ENCODE results near the gene TMPRSS9. TPM values are rescaled to one million over a fixed set of nuclear protein-coding genes. Genes with fewer than 3 reads are reported as not detected.

Gene TMPRSS9
- total RNA-seq, 2 donors from 2014 or later = 0.25 TPM; not detected in 1

GRCh38 chr19:2341244-2341751, 18.8 kb upstream of the TMPRSS9 start:
- H3K27me3 ChIP-seq = no peaks in the 10 kb centered on the region
- TF ChIP-seq, protein P1, sequence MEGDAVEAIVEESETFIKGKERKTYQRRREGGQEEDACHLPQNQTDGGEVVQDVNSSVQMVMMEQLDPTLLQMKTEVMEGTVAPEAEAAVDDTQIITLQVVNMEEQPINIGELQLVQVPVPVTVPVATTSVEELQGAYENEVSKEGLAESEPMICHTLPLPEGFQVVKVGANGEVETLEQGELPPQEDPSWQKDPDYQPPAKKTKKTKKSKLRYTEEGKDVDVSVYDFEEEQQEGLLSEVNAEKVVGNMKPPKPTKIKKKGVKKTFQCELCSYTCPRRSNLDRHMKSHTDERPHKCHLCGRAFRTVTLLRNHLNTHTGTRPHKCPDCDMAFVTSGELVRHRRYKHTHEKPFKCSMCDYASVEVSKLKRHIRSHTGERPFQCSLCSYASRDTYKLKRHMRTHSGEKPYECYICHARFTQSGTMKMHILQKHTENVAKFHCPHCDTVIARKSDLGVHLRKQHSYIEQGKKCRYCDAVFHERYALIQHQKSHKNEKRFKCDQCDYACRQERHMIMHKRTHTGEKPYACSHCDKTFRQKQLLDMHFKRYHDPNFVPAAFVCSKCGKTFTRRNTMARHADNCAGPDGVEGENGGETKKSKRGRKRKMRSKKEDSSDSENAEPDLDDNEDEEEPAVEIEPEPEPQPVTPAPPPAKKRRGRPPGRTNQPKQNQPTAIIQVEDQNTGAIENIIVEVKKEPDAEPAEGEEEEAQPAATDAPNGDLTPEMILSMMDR (IDR thresholded peaks at IDR 0.05) = no peak
- intact Hi-C loops (cut with DNase I) = no loop called here
- no peak overlapping the region for H3K4me3 ChIP-seq
- no peaks in the 10 kb centered on the region for H3K4me1 ChIP-seq
- no peak for DNase-seq
- H3K9ac ChIP-seq (ENCODE audit: low read depth in 2 of 2, low read length in 2 of 2) = no peak overlapping the region
- no peak overlapping the region for H3K27ac ChIP-seq
- no peaks in the 10 kb centered on the region for H3K36me3 ChIP-seq
- H3K9me3 ChIP-seq = no peaks in the 10 kb centered on the region

DNA sequence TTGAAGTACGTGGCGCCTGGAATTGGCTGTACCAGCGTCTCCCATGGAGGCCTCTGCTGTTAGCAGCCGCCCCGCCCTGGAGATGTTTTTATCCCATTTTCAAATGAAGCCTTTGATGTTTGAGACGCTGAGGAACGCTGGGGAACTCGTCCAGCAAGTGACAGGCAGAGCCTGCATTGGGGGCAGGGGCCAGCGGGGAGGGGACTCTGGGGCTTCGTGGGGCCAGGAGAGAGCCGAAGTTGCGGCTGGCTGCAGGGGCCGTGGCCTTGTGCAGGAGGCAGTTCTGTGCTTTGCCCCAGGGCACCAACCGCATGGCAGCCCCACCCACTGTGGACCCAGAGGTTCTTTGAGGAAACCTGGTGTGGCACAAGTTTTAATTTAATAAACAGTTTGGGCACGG, 18.1 kb upstream of the TMPRSS9 start:
- Histone ChIP-seq H3K9ac (ENCODE audit: low read depth in 2 of 2, low read length in 2 of 2) (no peak overlapping the region), H3K4me1 (no peaks in the 10 kb centered on the region), H3K9me3 (no peaks in the 10 kb centered on the region), H3K36me3 (no peaks in the 10 kb centered on the region), H3K27me3 (no peaks in the 10 kb centered on the region), H3K4me3 (no peak overlapping the region), H3K27ac (no peak overlapping the region)
- DNase-seq = no peak
- TF ChIP-seq, protein P1 (IDR thresholded peaks at IDR 0.05) = no peak
- intact Hi-C loops (cut with DNase I) = no loop called here

DNA sequence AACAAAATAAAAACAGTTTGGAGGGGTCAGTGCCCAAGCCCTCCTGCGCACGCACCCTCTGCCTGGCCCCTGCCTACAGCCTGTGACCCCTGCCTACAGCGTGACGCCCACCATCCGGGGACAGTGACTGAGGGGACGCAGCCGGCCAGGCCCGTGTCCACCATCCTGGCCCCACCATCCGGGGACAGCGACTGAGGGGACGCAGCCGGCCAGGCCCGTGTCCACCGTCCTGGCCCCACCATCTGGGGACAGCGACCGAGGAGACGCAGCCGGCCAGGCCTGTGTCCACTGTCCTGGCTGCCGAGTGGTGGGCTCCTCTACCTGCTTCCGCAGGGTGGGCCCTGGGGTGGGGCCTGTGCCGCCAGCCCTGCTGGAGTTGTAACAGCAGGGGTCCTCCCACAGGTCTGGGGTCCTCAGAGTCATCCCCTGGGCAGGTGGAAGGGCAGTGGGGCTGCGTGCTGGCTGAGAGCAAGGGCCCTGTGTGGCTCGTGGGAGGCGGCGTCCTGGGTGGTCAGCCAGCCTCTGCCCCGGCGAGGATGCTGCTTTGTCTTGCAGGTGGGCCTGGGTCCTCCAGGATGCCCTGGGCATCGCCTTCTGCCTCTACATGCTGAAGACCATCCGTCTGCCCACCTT, 17.3 kb upstream of the TMPRSS9 start:
- H3K9ac ChIP-seq (ENCODE audit: low read depth in 2 of 2, low read length in 2 of 2) = no peak overlapping the region
- DNase-seq = no peak
- no peaks in the 10 kb centered on the region for H3K27me3 ChIP-seq
- no peaks in the 10 kb centered on the region for H3K36me3 ChIP-seq
- H3K4me1 ChIP-seq = no peaks in the 10 kb centered on the region
- intact Hi-C loops (cut with DNase I) = no loop called here
- no peak overlapping the region for H3K27ac ChIP-seq
- TF ChIP-seq, protein P1 (IDR thresholded peaks at IDR 0.05) = no peak
- H3K9me3 ChIP-seq = no peaks in the 10 kb centered on the region
- no peak overlapping the region for H3K4me3 ChIP-seq

- Histone ChIP-seq H3K9ac (ENCODE audit: low read depth in 2 of 2, low read length in 2 of 2) (no peak overlapping the region), H3K27ac (no peak overlapping the region), H3K27me3 (no peaks in the 10 kb centered on the region), H3K4me1 (no peaks in the 10 kb centered on the region), H3K9me3 (no peaks in the 10 kb centered on the region), H3K4me3 (no peak overlapping the region), H3K36me3 (no peaks in the 10 kb centered on the region)
- intact Hi-C loops (cut with DNase I) = no loop called here
- DNase-seq = no peak
- TF ChIP-seq, protein P1 (IDR thresholded peaks at IDR 0.05) = no peak
Measured at GRCh38 chr19:2343289-2343982, 16.6 kb upstream of the TMPRSS9 start.

DNA sequence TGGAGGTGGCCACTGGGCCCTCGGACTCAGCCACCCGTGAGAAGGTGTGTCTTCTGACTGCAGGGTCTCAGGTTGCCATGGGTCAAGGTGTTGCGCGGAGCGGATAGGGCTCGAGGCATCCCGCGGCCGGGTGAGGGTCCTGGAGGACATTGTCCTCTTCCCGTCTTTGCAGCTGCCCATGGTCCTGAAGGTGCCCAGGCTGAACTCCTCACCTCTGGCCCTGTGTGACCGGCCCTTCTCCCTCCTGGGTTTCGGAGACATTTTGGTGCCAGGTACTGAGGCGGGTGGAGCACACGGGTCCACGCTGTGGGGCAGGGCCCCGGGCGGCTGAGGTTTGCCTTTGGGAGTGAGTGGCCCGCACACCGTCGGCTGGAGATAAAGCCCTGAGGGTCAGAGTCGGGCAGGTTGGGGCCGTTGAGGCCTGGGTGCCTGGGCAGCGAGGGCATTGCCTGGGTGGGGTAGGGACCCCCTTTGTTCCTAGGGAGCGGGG, 15.6 kb upstream of the TMPRSS9 start:
- Histone ChIP-seq H3K4me3 (no peak overlapping the region), H3K9me3 (no peaks in the 10 kb centered on the region), H3K9ac (ENCODE audit: low read depth in 2 of 2, low read length in 2 of 2) (no peak overlapping the region), H3K4me1 (no peaks in the 10 kb centered on the region), H3K27ac (no peak overlapping the region), H3K27me3 (no peaks in the 10 kb centered on the region), H3K36me3 (no peaks in the 10 kb centered on the region)
- TF ChIP-seq, protein P1 (IDR thresholded peaks at IDR 0.05) = no peak
- intact Hi-C loops (cut with DNase I) = no loop called here
- DNase-seq = no peak

All from colonic mucosa (tissue), 4 donors.